ENCODE results near the gene MED27.
A peak's percentile ranks its signal among the peaks of the same experiment; 100 is the strongest.

Gene MED27

GRCh38 chr9:132099741-132100407, 20.2 kb upstream of the MED27 start:
- no peak overlapping the region for H3K4me3 ChIP-seq (ENCODE audit: low read depth, low read length)
- no peak for DNase-seq (ENCODE audit: low read depth, low spot score)
- no peak for TF ChIP-seq CTCF (IDR thresholded peaks at IDR 0.05; ENCODE audit: low read depth, low read length)
- in situ Hi-C loops (cut with HindIII; ENCODE audit: low sequenced_read_pairs), result no loop called here

- in situ Hi-C loops (cut with HindIII; ENCODE audit: low sequenced_read_pairs), result no loop called here
- no peak for DNase-seq (ENCODE audit: low read depth, low spot score)
- no peak for TF ChIP-seq CTCF (IDR thresholded peaks at IDR 0.05; ENCODE audit: low read depth, low read length)
- H3K4me3 ChIP-seq (ENCODE audit: low read depth, low read length), result no peak overlapping the region
Observed at GRCh38 chr9:132099167-132099566, 19.5 kb upstream of the MED27 start.

- no peak overlapping the region for H3K4me3 ChIP-seq (ENCODE audit: low read depth, low read length)
- in situ Hi-C loops (cut with HindIII; ENCODE audit: low sequenced_read_pairs), result no loop called here
- no peak for TF ChIP-seq CTCF (IDR thresholded peaks at IDR 0.05; ENCODE audit: low read depth, low read length)
- peak; percentile 77 for DNase-seq (ENCODE audit: low read depth, low spot score)
Observed at GRCh38 chr9:132094314-132094791, 14.7 kb upstream of the MED27 start.

- in situ Hi-C loops (cut with HindIII; ENCODE audit: low sequenced_read_pairs), result no loop called here
- DNase-seq (ENCODE audit: low read depth, low spot score), result peak; percentile 39
- H3K4me3 ChIP-seq (ENCODE audit: low read depth, low read length), result no peak overlapping the region
- no peak for TF ChIP-seq CTCF (IDR thresholded peaks at IDR 0.05; ENCODE audit: low read depth, low read length)
Observed at GRCh38 chr9:132090771-132091170, 11.1 kb upstream of the MED27 start.

GRCh38 chr9:132087438-132088030, 7.9 kb upstream of the MED27 start:
- no peak for TF ChIP-seq CTCF (IDR thresholded peaks at IDR 0.05; ENCODE audit: low read depth, low read length)
- no peak overlapping the region for H3K4me3 ChIP-seq (ENCODE audit: low read depth, low read length)
- DNase-seq (ENCODE audit: low read depth, low spot score), result no peak
- in situ Hi-C loops (cut with HindIII; ENCODE audit: low sequenced_read_pairs), result no loop called here

GRCh38 chr9:132082188-132082587, 2.5 kb upstream of the MED27 start:
- no peak for TF ChIP-seq CTCF (IDR thresholded peaks at IDR 0.05; ENCODE audit: low read depth, low read length)
- in situ Hi-C loops (cut with HindIII; ENCODE audit: low sequenced_read_pairs), result no loop called here
- H3K4me3 ChIP-seq (ENCODE audit: low read depth, low read length), result no peak overlapping the region
- DNase-seq (ENCODE audit: low read depth, low spot score), result no peak
